Stimulated activated CD4-positive, alpha-beta T cell treated with anti-CD3 and anti-CD28 coated beads, Interleukin-15, amount 100 ng/mL, for 24 hours (primary cell): ENCODE results near the gene ZDHHC19.
"Not testable (repeated sequence)": the region's sequence is repeated elsewhere in the genome, so short reads cannot be mapped to it uniquely, and the experiment has no call there.

ENCODE experiments used
- DNase-seq: peaks from one replicate; pipeline ENCODE4 v3.0.0-alpha.2; 2020

The ZDHHC19 gene

GRCh38 chr3:196175722-196176121 lies 35.5 kb downstream of the ZDHHC19 start:
- no peak for DNase-seq

DNA sequence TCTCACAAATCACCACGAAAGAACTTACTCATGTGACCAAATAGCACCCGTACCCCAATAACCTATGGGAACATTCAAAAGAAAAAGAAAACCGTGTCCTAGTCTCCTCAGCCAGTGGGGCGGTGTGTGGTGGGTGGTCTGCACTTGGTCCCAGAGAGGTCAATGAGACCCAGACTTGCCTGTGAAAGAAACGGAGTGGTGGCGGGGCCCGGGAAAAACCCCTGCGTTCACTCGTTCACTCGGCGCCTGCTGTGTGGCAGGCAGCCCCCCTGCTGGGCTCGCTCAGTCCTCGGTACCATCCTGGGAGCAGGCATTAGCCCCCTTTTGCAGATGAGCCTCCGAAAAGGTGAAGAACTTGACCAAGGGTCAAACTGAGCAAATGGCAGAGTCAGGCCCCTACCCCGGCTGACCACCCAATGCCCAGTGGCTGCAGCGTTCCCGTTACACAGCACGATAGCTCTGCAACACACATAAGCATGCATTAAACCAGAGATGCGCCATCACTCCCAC lies 36.0 kb downstream of the ZDHHC19 start:
- DNase-seq = no peak

GRCh38 chr3:196174652-196175051 lies 36.5 kb downstream of the ZDHHC19 start:
- DNase-seq = no peak

DNA sequence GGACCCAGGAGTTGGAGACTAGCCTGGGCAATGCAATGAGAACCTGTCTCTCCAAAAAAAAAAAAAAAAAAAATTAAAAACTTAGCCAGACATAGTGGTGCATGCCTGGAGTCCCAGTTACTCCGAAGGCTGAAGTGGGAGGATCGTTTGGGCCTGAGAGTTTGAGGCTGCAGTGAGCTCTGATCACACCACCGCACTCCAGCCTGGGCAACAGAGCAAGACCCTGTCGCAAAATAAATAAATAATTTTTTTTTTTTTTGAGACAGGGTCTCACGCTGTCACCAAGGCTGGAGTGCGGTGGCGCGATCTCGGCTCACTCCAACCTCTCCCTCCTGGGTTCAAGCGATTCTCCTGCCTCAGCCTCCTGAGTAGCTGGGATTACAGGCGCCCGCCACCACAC lies 40.9 kb downstream of the ZDHHC19 start:
- not testable (repeated sequence) for DNase-seq

DNA sequence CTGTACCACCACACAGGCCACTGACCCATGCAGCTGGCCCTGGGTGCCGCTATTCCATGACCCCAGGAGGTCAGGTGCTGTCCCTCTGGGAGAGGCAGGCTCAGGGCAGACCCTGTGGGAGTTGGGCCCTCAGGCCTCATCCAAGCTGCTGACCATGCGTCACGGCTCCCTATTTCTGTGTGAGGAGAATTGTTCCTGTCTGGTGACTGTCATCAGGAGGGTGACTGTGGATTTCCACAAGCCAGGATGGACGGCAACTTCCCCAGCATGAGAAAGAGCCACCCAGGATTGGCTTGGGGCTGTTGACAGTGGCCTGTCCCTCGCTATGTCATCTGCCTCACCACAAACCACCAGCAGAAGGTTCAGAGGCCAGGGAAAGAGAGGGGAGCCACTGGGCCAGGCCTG lies 41.4 kb downstream of the ZDHHC19 start:
- DNase-seq = no peak

DNA sequence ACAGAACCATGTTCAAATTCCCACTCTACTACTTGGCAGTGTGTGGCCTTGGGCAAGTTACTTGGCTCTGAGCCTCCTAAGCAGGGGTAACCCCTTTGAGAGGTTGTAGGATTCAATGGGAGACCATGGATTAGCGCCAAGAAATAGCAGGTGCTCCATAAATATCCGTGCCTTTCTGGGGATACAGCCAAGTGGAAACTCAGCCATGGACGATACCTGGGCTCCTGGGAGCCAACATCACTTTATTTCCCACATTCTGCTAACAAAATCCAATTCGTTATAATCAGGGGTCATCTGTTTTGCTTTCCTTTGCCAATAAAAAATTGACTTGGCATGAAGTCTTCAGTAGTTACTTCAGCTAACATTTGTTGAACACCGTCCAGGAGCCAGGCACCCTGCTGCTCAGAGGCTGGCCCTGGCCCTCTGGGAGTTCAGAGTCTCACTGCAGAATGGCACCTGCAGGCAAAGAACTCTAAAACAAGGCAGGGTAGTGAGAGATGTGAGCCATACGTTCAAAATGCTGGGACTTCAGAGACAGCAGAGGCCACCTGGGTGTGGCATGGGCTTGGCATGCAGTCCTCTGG lies 42.3 kb downstream of the ZDHHC19 start:
- no peak for DNase-seq

- peak; percentile 57 for DNase-seq
These were observed 44.5 kb downstream of the ZDHHC19 start for GRCh38 chr3:196166741-196167140.

GRCh38 chr3:196165850-196166249 lies 45.4 kb downstream of the ZDHHC19 start:
- DNase-seq = no peak

DNA sequence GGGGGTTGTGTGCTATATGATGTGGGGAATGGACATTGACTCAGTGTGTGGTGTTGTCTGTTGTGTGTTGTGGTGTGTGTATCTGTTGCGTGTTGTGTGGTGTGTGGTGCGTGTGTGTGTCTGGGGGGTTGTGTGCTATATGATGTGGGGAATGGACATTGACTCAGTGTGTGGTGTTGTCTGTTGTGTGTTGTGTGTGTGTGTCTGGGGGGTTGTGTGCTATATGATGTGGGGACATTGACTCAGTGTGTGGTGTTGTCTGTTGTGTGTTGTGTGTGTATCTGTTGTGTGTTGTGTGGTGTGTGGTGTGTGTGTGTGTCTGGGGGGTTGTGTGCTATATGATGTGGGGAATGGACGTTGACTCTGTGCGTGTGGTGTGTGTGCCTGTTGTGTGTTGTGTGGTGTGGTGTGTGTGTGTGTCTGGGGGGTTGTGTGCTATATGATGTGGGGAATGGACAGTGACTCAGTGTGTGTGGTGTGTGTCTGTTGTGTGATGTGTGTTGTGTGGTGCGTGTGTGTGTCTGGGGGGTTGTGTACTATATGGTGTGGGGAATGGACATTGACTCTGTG lies 46.1 kb downstream of the ZDHHC19 start:
- DNase-seq = not testable (repeated sequence)

- no peak for DNase-seq
These were observed 46.6 kb downstream of the ZDHHC19 start for GRCh38 chr3:196164576-196164975.

GRCh38 chr3:196163666-196164493 lies 47.3 kb downstream of the ZDHHC19 start:
- no peak for DNase-seq

GRCh38 chr3:196163212-196163611 lies 48.0 kb downstream of the ZDHHC19 start:
- no peak for DNase-seq

DNA sequence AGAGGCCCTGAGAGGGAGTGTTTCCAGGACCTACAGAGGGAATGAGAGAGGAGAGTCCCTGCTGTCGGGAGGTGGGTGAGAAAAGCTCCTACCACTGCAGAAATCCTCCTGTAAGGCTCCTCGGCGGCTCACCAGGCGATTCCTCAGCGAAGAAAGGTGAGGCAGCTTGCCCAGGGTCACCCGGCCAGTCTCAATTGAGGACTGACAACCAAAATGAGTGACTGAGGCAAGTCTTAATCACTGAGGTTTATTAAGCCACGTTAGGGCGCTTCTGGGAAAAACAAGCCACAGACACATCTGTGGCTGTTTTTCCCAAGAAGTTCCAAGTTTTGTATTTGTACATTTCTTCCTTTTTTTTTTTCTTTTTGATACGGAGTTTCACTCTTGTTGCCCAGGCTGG lies 48.5 kb downstream of the ZDHHC19 start:
- no peak for DNase-seq

DNA sequence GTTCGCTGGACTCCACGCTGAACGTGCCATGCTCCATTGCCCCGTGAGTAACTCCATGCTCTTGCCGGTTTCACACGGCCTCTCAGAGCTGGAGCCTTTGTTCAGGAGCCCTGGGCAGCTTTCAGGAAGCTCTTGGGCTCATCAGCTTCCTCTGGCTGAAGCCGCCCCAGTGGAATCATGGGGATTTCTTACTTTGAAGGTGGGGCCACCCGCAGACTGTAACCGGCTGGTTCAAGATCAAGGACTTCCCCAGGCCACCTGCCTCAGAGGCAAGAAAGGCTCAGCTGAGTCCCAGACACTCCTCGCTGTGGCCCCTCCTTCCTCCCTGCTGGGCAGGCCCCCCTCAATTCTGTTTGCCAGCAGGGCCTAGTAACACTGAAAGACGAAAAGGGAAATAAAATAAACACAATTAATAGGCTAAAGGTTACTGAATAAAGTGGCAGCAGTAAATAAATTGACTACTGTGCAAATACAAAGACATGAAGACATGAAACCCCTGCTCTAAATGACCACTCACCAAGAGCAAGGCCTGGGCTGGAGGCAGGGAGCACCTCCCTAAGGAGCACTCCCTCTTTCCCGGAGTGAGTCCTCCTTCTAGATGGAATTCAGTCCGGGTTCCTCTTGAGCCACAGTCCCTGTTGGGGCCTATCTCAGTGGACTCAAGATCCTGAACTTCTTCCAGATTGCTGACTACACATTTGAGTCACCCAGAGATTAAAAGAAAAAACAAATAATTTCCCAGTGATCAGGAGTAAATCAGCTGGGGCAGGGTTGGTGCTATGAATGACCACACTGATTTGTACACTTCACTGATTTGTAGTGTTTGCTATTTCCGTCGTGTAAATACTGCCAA lies 51.0 kb downstream of the ZDHHC19 start:
- peak; percentile 39 for DNase-seq

DNA sequence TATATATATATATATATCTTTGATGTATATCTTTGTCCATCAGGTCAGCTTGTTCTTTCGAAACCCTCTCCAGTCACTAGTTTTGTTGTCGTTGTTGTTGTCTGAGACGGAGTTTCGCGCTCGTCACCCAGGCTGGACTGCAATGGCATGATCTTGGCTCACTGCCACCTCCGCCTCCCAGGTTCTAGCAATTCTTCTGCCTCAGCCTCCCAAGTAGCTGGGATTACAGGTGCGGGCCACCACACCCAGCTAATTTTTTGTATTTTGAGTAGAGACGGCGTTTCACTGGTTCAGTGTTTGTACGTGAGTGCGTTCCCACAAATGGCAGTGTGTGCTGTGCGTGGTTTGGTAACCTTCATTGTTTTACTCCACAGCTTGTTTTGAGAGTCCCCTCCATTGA lies 51.7 kb downstream of the ZDHHC19 start:
- DNase-seq = no peak

- DNase-seq = no peak
These were observed 55.0 kb downstream of the ZDHHC19 start for GRCh38 chr3:196156160-196156559.

GRCh38 chr3:196150481-196150880 lies 60.7 kb downstream of the ZDHHC19 start:
- no peak for DNase-seq

DNA sequence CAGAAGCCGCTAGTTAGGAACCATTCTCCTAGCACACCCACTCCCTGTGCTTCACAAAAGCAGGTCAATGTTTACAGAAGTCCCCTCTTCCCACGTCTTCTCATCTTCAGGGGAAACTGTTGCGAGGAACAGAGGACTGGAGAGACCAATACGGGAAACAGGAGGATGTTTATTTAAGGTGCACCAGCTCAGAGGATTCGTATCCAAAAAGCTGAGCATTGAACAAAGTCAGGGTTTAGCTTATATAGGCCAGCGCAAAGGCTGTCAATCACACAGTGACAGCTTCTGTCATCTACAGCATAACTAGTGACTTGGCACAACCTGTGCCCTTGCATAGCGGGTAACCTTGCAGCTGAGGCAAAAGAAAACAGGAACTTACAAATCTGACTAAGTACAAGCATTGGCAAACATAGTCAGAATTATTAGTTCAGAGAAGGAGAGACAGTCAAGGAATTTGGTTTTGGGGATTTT lies 61.3 kb downstream of the ZDHHC19 start:
- DNase-seq = no peak

- DNase-seq = no peak
These were observed 61.8 kb downstream of the ZDHHC19 start for GRCh38 chr3:196149375-196149774.
